ENCODE results near the gene PCAT7.
A peak's percentile ranks its signal among the peaks of the same experiment; 100 is the strongest.

Gene PCAT7

GRCh38 chr9:94511134-94511954, 43.5 kb upstream of the PCAT7 start:
- H2AFZ ChIP-seq (ENCODE audit: low read length): no peak overlapping the region

GRCh38 chr9:94511955-94512265, 43.0 kb upstream of the PCAT7 start:
- TF ChIP-seq EZH2 (optimal IDR thresholded peaks at IDR 0.05; ENCODE audit: low read depth, low read length) (no peak), EZH2phosphoT487 (IDR thresholded peaks at IDR 0.05; ENCODE audit: low read length) (no peak), CTCF (IDR thresholded peaks at IDR 0.05; ENCODE audit: low read length) (no peak)
- Histone ChIP-seq H2AFZ (ENCODE audit: low read length) (no peak overlapping the region), H3K27me3 (replicated peaks; ENCODE audit: insufficient read depth, low read length) (no peaks in the 10 kb centered on the region), H3K79me2 (ENCODE audit: low read length) (no peaks in the 10 kb centered on the region), H3K36me3 (replicated peaks; ENCODE audit: insufficient read depth, low read length) (no peaks in the 10 kb centered on the region), H3K4me1 (ENCODE audit: low read length) (no peaks in the 10 kb centered on the region), H3K4me3 (ENCODE audit: low read length) (no peak overlapping the region), H3K9ac (ENCODE audit: low read length) (no peak overlapping the region), H3F3A (ENCODE audit: insufficient read depth, low read length) (no peaks in the 10 kb centered on the region), H4K20me1 (ENCODE audit: insufficient read depth, low read length) (no peaks in the 10 kb centered on the region), H3K27ac (ENCODE audit: low read length) (no peak overlapping the region), H3K9me2 (replicated peaks; ENCODE audit: insufficient read depth, low read length) (no peaks in the 10 kb centered on the region), H3K4me2 (ENCODE audit: low read depth, low read length) (no peak overlapping the region), H3K9me3 (replicated peaks; ENCODE audit: insufficient read depth, low read length) (no peaks in the 10 kb centered on the region)
- no peak for DNase-seq

More at GRCh38 chr9:94511134-94511954, 43.5 kb upstream of the PCAT7 start:
- no peaks in the 10 kb centered on the region for H3K4me1 ChIP-seq (ENCODE audit: low read length)
- no peaks in the 10 kb centered on the region for H3K9me2 ChIP-seq (replicated peaks; ENCODE audit: insufficient read depth, low read length)
- no peak overlapping the region for H3K27ac ChIP-seq (ENCODE audit: low read length)
- no peak overlapping the region for H3K4me3 ChIP-seq (ENCODE audit: low read length)
- no peak overlapping the region for H3K9ac ChIP-seq (ENCODE audit: low read length)
- H3K9me3 ChIP-seq (replicated peaks; ENCODE audit: insufficient read depth, low read length): no peaks in the 10 kb centered on the region
- H3F3A ChIP-seq (ENCODE audit: insufficient read depth, low read length): no peaks in the 10 kb centered on the region
- no peaks in the 10 kb centered on the region for H3K27me3 ChIP-seq (replicated peaks; ENCODE audit: insufficient read depth, low read length)
- H3K36me3 ChIP-seq (replicated peaks; ENCODE audit: insufficient read depth, low read length): no peaks in the 10 kb centered on the region
- H4K20me1 ChIP-seq (ENCODE audit: insufficient read depth, low read length): no peaks in the 10 kb centered on the region
- H3K4me2 ChIP-seq (ENCODE audit: low read depth, low read length): no peak overlapping the region
- H3K79me2 ChIP-seq (ENCODE audit: low read length): no peaks in the 10 kb centered on the region
- TF ChIP-seq EZH2phosphoT487 (IDR thresholded peaks at IDR 0.05; ENCODE audit: low read length): no peak
- no peak for TF ChIP-seq EZH2 (optimal IDR thresholded peaks at IDR 0.05; ENCODE audit: low read depth, low read length)
- no peak for TF ChIP-seq CTCF (IDR thresholded peaks at IDR 0.05; ENCODE audit: low read length)
- DNase-seq: peak; percentile 6

- DNase-seq: no peak
- Histone ChIP-seq H3K9ac (ENCODE audit: low read length) (no peak overlapping the region), H3K9me2 (replicated peaks; ENCODE audit: insufficient read depth, low read length) (no peaks in the 10 kb centered on the region), H3K4me2 (ENCODE audit: low read depth, low read length) (no peak overlapping the region), H3K4me3 (ENCODE audit: low read length) (no peak overlapping the region), H4K20me1 (ENCODE audit: insufficient read depth, low read length) (no peaks in the 10 kb centered on the region), H3K27me3 (replicated peaks; ENCODE audit: insufficient read depth, low read length) (no peaks in the 10 kb centered on the region), H3K9me3 (replicated peaks; ENCODE audit: insufficient read depth, low read length) (no peaks in the 10 kb centered on the region), H3K79me2 (ENCODE audit: low read length) (no peaks in the 10 kb centered on the region), H3K36me3 (replicated peaks; ENCODE audit: insufficient read depth, low read length) (no peaks in the 10 kb centered on the region), H3K4me1 (ENCODE audit: low read length) (no peaks in the 10 kb centered on the region), H3F3A (ENCODE audit: insufficient read depth, low read length) (no peaks in the 10 kb centered on the region), H2AFZ (ENCODE audit: low read length) (no peak overlapping the region), H3K27ac (ENCODE audit: low read length) (no peak overlapping the region)
- TF ChIP-seq CTCF (IDR thresholded peaks at IDR 0.05; ENCODE audit: low read length) (no peak), EZH2 (optimal IDR thresholded peaks at IDR 0.05; ENCODE audit: low read depth, low read length) (no peak), EZH2phosphoT487 (IDR thresholded peaks at IDR 0.05; ENCODE audit: low read length) (no peak)
Measured at GRCh38 chr9:94514722-94515121, 40.2 kb upstream of the PCAT7 start.

Data from MM.1S (cell line).